Stimulated activated CD4-positive, alpha-beta T cell treated with anti-CD3 and anti-CD28 coated beads, Interleukin-1b, Interleukin-23, amount 100 ng/mL, for 1 hour (primary cell): ENCODE data around the gene MMP11.

Source experiments
- DNase-seq, 2 donors: peaks; one replicate each; pipeline ENCODE4 v3.0.0-alpha.2; 2020; ENCODE audit warnings: low read depth in 2 of 2

MMP11 gene

DNA sequence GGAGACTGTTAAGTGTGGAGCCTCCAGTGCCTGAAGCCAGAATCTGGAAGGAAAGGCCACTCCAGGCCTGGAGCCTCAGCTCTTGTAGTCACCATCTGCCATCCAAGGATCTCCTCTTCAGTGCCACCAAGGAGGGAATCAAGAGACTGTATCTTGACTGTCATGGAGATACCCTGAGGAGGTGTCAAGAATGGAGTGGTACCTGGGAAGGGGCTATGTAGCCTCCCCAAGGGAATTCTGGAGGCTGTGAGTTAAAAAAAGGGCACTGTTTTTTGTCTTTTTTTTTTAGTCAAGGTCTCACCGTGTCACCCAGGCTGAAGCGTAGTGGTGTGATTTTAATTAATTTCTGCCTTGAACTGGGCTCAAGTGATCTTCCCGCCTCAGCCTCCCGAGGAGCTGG, 13.1 kb upstream of the MMP11 start:
- DNase-seq, result no peak

DNA sequence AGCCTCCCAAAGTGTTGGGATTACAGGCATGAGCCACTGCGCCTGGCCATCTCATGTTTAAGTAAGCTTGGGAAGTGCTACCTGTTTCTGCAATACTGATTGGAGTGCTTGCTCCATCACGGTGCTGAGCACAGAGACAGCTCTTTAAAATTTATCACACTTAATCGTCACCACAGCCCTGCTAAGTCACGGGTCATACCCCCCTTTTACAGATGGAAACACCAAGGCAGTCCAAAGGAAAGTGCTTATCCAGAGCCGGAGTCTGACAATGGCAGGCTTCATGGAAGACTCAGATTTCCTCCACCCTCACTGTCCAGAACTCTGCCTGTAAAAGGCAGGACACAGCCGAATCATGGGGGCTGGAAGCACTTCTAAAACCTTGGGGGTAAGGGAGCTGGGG, 12.6 kb upstream of the MMP11 start:
- no peak for DNase-seq

DNA sequence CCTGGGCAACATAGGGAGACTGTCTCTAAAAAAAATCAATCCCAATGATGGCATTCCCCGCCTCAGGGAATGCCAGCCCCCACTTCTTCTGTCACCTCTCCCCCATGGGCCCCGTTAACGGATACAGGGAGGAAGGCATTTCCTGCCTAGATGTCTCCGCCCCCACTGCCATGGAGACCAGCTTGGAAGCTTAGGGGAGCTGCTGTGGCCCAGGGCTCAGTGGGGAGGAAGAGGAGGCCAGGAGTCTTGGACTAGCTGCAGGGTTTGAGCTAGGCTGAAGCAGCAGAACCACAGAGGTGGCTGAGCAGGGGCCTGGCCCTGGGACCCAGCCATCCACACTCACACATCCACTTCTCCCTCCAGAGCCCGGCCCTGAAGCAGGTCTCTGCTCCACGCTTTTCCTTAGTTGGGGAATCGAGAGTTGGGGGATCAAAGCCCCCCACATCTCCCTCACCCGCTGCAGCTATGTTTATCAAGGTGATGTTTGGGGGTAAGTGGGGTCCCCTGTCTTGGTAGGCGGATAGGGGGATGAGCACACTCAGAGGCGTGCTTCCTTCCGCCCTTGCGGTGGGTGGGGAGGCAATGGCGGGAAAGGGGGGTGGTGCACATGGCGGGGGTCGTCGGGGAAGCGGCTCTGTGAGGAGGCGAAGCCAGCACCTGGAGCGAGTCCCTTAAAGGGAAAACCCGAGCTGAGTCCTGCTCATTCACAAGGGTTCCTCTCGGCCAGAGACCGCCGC, 9.6 kb upstream of the MMP11 start, which contains the start of gene C22orf15:
Gene C22orf15, plus strand, starts transcription at position 149 of the 737 bp plus-strand sequence. Its CDS starts 317 bp downstream, at position 466.
- no peak for DNase-seq

DNA sequence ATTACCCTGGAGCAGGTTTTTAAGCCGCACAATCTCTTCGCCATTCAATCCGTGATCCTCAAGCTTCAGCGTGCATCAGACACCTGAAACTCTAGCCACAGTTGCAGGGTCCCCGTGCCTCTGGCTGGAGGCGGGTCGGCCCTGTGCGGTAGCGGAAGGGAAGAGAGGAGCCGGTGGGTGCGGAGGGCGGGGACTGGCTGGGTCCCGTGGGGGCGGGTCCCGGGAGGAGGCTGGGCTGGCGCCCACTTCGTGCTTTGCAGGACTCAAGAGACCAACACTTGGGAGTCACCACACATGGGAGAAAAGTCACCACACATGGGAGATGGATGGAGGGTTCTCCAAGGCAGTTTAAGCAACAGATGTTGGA, 9.1 kb upstream of the MMP11 start:
- DNase-seq, result no peak

DNA sequence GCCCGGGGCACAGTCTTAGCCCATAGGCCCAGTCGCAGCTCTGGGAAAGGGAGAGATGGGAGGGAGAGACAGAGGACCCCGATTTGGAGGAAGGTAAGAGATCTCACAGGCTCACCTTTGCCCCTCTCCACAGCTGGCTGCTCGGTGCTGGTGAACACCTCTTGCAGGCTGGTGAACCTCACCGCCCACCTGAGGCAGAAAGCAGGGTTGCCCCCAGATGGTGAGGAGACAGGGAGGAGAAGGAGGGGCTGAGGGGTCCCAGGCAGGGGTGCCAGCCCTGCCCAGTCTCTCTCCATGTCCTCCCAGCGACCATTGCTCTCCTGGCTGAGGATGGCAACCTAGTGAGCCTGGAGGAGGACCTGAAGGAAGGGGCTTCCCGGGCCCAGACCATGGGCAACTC, 8.7 kb upstream of the MMP11 start:
- no peak for DNase-seq

DNA sequence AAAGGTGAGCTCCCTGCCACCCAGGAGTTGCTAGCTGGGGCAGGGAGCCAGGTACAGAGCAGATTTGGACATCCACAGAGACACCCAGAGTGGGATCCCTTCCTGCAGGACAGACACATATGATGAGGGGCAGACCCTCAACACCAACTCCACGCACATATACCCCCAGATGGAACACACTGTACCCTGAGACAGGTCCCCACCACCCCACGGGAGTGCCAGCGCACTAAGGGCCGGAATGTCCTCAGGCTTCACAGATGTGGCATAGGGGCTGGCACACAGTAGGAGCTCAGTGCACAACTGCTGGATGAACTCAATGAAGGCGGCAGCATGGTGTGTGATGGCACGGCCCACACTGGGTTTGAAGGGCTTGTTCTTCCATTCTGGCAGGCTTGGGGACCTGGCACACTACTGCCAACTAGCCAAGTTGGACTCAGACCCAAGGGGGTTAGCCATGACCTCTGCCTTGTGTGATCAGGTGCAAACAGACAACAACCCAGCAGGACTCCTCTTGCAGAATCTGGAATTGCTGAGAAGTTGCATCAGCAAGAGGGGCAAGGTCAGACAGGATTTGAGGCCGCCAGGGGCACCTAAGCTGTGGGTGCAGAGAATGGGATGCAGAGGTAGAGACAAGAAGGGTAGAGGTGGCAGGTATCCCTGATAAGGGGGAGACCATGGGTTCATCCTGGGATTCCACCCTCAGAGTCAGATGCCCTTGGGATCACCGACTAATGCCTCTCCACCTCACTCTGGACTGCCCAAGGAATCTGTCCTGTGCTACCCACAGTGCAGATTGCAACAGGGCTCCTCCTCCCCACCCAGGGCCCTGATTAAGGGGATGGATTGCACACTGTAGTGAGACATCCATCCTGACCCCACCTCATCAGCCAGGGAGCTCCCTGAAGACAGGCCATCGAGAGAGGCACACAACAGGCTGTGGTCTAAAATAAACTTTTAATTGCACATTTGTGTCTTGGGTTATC, 7.5 kb upstream of the MMP11 start:
- DNase-seq, result no peak

DNA sequence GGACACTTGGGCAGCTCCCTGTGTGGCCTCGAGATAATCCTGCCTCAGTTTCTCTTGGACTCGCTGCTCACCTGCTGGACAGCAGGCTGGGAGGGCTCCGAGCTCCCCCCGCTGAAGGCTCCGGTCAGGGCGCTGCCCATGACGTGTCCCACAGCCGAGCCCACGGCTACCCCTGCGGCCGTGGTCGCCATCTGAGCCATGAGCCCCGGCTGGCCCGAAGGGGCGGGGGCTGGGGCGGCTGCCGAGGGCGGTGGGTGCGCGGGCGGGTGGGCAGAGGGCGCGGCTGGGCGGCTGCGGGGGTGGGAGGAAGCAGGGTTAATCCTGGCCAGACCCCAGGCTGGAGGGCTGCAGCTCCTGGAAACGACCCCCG, 5.4 kb upstream of the MMP11 start:
- DNase-seq, result no peak

DNA sequence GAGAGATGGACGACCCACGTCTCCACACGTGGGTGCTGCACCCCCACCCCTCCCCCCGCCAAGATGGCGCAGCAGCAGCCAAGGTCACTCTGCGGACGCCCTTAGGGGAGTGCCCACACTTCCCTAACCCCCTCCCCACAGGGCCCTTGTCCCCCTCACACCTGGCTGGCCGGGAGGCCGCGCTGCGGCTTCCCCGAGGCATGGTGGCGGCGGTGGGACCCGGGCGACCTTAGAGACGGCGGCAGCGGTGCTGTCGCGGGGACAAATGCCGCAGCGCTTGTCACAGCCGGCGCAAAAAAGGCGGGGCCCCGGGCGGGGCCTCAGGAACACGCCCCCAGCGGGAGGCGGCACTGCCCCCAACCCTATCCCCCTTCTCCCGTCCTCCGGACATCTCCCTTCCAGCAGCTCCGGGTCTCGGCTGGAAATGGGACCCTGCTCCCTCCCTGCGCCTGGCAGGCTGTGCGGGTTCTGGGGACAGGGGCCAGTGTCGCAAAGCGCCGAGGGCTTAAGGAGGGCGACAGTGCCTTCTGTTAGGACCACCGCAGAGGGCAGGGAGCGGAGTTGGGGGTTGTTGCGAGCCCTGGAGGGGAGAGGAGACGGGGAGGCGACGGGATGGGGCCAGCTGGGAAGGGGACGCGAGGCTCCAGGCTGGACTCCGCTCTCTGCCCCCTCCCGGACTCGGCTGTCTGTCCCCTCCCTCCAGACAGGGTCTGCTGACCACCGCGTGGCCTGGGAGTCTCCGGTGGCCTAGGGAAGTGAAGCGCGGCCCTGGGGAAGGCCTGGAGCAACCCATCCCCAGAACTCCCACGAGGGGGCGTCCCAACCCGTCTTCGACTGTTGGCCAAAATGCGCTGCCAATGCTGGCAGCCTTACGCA, 4.7 kb upstream of the MMP11 start, which contains the start of gene CHCHD10:
Gene CHCHD10, minus strand, starts transcription at position 300 of the 876 bp plus-strand sequence. Its CDS starts 98 bp downstream, at position 202.
- DNase-seq, result peak in 1 of 2 donors; percentile 64

DNA sequence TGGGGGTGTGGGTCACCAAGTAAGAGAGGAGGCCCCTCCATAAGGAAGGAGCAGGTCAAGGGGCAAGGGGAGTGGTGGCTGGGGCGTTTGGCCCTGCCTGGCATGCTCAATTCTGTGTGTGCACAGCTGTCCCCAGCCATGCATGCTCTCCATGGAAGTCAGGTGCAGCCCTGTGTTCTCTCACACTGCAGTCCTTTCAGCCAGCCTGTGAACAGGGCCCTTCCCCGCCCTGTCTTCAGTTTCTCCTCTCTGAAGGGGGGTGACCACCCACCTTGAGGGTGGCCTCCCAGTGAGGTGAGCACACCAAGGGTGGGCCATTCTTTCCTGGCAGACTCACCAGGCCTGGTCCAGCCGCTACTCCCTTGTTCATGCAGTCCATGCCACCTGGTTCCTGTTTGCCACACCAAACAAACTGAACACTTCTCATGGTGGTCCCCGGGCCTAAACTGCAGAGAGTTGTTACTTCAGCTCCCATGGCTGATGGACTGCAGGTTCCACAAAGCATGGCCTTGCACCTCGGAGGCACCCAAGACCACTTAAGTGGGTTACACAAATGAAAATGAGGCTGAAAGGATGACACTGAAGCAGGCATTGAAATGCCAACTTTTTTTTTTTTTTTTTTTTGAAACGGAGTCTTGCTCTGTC, 3.2 kb upstream of the MMP11 start:
- DNase-seq, result no peak

DNA sequence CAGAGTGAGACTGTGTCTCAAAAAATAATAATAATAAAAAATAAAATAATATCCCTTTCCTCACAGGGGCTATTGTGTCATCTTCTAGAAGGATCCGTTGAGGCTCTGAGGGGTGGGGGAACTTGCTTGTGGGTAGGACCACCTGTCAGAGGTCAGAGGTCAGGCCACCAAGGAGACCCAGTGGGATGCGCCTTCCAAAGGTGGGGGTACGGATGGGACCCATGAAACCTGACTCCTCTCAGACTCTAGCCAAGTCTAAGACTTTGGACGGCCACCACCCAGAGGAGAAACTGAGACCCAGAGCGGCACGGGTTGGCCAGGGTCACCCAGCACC, 367 bp upstream of the MMP11 start:
- DNase-seq, result no peak

DNA sequence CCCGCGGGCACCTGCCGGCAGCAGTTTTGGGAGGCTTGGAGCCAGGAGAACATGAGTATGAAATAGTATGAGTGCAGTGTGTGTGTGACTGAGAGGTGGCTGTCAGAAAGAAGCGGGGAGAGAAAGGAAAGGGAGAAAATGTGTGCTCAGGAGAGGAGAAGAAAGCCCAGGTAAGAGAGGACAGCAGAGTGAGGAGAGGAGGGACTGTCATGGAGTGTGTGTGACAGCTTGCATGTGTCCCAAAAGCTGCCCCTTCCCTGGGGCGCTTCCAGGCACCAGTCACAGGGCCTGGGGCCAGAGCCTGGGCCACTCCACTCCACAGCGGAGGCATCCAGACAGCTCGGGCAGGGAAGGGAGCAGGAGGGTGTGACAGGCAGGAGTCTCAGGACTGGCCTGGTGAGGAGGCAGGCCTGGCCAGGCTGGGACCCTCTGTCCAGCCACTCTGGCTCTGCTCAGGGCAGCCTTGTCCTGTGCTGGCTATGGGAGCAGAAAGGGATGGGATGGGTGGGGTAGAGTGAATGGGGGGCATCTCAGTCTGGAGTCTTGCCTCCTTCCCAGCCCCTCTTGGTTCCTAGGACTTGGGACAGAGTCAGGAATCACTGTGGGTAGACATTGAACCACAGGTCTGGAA, 949 bp downstream of the MMP11 start:
- no peak for DNase-seq

DNA sequence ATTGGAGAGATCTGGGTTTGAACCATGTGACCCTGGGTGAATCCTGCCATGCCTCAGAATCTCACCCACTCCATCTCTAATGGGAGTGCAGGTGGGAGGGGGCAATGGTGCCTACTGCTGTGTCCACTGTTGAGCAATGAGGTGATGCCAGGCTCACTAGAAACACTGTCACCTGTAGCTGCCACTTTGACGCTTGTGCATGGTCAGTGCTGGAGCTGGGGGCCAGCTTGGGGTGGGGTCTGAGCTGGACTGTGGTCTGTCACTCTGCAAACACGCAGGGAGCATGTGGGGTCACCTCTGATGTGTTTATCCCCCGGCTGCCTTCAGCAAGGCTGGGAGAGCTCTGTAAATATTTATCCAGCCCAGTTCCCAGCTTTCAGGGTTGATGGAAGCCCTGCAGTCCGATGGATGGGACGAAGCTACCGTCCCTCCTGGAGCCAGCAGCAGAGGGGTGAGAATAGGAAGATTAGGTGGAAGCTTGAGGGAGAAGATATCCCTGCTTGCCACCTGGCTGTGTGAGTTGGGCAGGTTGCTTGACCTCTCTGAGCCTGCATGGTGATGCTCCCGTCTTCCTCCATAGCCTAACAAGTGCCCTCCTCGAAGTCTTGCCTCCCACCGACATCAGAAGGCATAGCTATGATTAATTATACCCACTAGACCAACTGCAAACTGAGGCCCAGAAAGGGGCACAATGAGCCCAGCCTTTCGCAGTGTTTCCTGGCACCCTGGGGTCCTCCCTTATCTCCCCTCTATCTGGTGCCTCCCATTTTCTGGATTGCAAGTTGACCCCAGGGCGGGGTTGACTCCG, 1.7 kb downstream of the MMP11 start:
- no peak for DNase-seq

DNA sequence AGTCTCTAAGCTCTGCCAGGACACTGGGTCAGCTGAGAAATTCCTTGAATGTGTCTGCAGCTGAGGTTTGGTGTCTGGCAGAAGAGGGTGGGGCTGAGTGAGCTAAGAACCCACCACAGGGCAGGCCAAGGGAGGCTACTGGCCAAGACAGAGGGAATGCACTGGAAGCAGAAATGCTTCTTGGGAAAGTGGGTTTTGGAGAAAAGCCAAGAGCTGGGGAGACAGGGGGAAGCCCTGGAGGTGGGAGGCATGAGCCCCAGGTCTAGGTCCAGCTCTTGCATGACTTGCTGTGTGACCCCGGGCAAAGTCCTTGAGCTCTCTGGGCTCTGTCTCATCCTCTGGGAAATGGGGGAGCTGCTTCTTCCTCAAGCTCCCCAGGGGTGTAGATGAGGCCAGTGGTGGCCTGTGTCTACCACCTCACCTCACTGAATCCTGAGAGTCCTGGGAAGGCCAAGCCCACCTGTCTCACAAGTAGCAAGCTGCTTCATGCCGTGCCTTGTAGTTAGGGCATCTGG, 2.3 kb downstream of the MMP11 start:
- DNase-seq, result no peak

DNA sequence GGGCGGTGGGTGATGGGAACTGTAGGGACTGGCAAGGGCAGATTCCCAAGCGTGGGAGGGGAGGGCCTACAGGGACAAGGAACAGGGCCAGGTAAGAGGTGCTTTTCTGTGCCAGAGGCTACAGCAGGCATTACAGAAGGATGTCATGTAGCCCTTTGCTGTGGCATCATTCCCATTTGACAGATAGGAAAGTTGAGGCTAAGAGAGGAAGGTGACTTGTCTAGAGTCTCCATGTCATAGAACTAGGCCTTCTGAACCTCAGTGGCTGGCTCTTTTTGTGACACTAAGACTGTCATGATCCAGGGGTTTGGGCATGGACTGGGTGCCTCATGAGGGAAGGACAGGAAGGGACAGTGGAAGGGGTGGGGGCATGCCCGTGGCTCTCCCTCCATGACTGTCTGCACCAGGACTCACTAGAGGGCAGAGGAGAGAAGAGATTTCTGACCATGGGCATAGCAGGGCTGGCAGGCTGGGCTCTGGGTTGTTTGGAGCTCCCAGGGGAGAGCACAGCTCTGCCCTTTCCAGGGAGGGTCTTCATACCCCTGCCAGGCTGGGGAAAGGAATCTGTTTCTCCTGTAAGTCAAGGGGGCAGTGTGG, 3.2 kb downstream of the MMP11 start:
- no peak for DNase-seq

DNA sequence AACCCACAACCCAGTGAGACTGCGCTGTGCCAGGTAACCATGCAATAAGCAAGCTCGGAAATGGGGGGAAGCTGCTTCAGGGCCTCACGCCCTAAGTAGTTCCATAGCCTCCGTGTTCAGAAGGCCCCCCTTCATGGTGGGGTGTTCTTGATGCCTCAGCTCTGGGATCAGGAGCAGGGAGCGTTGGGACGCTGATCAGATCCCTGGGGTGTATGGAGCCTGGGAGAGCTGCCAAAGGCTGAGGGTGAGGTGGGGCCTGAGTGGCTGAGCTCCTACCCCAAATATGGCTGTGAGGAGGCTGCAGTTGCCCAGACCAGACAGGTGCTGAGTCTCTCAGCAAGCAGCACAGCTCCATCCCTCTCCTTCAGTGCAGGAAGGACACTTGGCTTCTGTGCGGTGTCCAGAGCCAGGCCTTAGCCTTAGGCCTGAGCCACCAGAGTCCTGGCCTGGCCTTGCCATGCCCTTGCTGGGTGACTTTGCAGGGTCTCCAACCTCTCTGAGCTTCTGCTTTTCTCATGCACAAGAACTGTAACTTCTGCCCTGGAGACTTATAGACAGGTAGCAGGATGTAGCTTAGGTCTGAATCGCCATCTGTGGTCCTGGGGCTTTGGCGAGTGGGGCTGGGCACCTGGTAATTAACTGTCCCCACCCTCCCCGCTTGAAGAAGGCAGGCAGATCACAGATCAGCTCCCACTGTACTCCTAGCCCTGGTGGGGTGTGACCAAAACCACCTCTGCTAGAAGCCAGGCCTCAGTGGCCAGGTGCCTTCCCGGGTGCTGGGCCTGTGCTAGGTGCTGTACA, 5.3 kb downstream of the MMP11 start:
- DNase-seq, result no peak

DNA sequence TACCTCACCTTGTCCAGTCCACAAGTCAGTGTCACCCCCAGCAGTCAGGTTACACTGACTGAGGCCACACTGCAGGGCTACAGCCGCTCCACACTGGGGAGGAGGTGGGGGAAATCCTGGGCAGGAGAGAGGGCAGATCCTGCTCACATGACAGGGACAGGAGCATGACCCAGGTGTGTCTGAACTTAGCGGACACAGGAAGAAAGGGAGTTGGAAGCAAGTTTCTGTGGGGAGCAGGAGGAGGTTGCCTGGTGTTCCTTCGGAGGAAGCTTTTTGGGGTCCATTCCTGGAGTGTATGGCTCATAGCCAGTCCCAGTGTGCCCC, 5.9 kb downstream of the MMP11 start:
- no peak for DNase-seq

DNA sequence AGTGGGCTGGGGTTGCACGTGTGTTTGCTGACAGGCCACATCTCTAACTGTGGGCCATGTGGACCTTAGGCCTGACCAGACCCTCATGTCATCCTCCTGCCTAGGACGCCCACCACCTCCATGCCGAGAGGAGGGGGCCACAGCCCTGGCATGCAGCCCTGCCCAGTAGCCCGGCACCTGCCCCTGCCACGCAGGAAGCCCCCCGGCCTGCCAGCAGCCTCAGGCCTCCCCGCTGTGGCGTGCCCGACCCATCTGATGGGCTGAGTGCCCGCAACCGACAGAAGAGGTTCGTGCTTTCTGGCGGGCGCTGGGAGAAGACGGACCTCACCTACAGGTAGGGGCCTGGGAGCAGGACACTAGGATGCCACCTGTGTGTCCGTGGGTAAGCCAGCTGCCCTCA, 6.4 kb downstream of the MMP11 start:
- no peak for DNase-seq

DNA sequence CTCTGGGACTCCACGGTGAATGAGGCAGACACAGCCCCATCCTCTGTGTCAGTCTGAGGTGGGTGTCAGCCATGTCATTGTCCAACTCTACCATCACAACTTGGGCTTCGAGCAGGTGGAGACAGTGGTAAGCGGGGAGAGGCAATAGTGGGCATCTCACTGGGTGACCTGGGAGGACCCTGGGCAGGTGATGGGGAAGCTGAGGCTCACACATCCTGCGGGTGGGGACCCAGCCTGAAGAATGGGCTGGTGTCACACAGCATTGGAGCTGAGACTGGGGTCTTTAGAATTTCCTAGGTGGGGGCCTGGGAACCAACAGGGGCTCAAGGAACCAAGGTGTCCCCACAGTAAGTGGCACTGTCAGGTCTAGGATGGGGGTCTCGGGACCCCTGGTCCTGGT, 7.1 kb downstream of the MMP11 start:
- DNase-seq, result no peak
